NCI-H2107 treated with DMSO at 0.1 percent for 48 hours (cell line): ENCODE measurements around the gene TTC21B.

Experiments used
- DNase-seq: peaks from one replicate; lab custom pipeline; 2025; ENCODE audit not compliant: unreplicated experiment; lab: John Stamatoyannopoulos, UW

The TTC21B gene

DNA sequence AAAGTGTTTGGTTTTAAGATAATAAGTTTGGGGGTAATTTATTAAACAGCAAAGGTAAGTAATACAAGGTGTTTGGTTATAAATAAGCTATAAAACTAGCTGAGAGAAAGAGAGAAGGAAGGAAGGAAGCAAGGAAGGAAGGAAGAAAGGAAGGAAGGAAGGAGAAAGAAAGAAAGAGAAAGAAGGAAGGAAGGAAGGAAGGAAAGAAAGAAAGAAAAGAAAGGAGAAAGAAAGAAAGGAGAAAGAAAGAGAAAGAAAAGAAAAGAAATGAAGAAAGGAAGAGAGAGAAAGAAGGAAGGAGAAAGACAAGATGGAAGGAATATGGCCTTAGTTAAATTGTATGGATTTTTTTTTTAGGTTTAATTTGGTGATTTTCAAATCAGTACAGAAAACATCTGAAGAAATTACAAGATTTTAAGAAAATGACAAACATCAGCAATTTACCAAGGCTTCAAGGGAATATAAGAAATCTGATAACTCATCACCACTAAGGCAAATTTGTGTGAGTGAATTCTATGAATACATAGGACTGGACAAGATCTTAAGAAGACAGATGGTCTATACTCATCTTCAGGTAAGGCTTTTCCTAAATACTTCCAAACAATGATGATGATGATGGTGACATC, 113.1 kb downstream of the TTC21B start:
- DNase-seq, result no peak

DNA sequence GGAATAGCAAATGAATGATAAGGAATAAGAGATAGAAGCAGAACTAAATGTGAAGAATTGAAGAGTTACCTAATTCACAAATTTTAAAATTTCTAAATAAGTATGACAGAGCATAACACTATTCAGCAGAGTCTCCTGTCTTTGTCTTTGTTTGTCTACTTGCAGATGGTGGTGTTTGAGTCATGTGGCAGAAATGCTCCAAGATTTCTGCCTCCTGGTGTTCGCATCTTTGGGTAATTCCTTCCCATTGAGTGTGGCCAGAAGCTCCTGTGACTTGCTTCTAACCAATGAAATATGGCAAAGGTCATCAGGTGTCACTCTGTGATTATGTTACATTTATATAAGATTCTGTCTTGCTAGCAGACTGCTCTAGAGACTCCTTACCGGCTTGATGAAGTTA, 114.0 kb downstream of the TTC21B start:
- no peak for DNase-seq

DNA sequence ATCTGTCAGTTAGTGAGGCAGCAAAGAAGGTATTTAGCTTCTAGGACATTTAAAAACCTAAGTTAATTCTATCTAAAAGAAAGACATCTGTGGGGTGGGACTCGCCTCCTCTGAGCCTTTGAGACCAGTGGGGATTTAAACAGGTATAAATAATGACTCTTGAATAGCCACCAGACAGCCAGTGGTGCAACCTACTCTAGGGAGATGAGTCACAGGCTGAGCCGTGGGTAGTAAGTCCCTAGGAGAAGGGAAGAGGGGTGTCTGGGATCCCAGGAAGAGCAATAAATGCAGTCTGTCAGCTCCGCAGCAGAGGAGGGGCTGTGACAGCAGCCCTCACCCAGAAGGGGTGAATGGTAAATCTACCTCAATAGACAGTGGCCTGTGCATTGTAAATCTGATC, 116.5 kb downstream of the TTC21B start:
- DNase-seq, result no peak

DNA sequence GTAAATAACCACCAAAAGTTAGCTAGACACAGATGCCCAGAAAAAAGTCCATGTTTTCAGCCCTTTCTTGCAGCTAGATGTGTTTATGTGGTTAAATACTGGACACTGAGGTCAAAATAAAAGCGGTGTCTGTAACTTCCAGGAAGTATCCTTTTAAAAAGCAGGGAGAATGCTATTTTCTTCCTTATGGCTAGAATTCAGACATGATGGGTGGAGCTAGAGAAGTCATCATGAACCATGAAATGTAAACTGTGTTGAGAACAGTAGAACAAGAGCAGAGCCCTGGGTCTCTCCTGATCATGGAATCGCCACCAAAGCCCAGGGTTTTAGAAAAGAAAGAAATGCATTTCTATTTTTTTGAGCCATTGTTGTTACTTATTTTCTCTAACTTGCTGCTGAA, 118.2 kb downstream of the TTC21B start:
- no peak for DNase-seq

DNA sequence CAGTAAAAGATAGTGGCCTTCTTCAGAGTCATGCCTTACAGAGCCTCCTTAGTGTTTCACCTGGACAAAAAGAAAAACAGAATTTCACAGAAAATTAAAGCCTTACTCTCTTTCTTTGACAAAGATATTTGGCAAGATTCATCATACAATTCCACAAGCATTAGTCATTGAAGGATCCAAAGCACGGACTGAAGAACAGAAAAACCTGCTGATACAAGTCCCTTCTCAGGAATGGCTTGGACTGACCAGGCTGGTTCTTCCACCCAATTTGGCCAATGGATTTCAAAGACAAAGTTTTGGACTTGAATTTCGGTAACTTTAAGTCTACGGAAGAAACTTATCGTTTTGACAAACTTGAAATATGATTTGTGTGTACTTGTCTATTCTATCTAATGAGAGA, 120.4 kb downstream of the TTC21B start:
- no peak for DNase-seq

DNA sequence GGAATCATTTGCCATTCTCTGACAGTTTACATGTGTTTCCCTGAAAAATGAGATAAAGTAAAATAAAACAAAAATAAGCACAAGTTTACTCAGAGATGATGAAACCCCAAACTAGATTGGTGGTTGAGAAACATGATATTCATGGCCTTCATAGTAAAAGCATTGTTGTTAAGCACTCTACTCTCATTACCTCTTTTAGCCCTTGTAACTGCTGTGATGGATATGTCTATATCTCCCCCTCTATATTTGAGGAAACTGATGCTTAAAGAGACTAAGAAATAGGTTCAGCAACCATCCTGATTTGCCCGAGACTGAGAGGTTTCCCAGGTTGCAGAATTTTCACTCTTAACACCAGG, 125.7 kb downstream of the TTC21B start:
- peak; percentile 12 for DNase-seq

DNA sequence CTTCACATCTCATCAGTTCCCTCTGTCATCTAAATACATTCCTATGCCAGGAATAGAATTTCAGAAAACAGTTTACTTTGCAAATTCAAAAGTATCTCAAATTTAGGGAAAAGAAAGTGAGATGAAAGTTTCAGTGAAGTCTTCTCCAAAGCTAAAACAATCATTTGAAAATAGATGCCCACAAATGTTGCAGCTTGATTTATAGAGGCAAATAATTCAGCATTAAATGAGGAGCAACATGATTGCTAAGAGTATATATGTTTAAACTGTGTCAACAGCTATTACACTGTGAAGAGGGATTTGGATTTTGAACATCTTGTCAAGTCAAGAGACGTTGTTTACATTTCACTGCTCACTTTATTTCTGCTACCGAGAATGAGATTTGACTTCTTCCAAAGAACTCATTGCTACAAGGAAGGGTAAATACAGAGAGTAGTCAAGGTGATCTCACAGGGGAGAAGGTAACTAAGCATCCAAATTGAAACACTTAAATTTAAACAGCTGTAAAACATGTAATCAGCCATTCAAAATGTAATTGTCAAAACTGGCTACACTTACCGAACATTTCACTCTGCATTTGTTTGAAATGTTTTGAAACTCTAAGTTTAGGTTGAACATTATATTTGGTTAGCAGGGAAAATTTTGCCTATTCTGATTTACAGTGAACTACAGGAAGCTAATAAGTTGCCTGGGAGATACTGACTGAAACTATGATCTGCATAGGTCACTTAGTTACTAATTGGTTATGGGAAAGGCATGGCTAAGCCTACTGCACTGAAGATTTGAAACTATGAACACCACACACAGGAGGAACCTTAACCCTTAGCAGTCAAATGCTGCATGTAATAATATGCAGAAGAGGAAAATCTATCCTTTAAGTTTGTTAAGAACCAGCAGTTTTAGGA, 126.3 kb downstream of the TTC21B start:
- DNase-seq, result no peak

DNA sequence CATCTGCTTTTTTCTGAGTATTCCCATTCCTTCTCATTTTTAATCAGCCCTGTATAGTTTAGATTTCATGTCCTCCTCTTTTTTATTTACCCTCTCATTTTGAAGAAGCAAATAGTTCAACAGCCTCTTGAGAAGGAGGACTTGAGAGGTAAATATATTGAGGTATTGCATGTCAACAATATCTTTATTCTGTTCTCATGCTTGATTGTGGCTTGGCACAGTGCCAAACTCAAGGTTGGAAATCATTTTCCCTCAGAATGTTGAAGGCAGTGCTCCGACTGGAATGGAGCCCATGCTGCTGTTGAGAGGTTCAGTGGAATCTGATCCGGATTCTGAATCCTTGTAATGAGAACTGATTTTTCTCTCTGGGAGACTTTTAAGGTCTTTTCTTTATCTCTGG, 128.5 kb downstream of the TTC21B start:
- peak; percentile 88 for DNase-seq
